Activated CD8-positive, alpha-beta memory T cell treated with anti-CD3 and anti-CD28 coated beads, Interleukin-2, amount 50 U/mL, for 1 hour (primary cell): ENCODE data around the gene SUGP1.

ENCODE experiments used
- DNase-seq: peaks from one replicate; pipeline ENCODE4 v3.0.0-alpha.2; 2020; ENCODE audit errors: extremely low read depth

SUGP1 gene

DNA sequence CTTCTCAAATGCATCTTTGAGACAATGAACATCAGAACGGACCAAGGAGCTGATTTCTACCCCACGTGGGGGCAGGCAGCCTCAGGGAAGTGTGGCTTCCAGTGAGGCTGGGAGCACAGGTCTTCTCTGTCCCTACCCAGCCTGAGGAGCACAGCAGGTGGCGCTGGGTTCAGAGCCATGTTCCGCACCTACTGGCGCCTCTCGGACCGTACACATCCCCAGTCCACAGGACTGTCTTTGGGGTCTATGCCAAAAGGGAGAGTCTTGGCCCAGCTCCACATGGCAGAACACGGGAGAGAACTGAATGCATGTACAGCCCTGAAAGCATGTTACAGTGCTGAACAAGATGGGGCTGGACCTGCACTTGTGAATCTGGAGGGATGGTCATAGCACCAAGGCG, 22.6 kb downstream of the SUGP1 start:
- no peak for DNase-seq

DNA sequence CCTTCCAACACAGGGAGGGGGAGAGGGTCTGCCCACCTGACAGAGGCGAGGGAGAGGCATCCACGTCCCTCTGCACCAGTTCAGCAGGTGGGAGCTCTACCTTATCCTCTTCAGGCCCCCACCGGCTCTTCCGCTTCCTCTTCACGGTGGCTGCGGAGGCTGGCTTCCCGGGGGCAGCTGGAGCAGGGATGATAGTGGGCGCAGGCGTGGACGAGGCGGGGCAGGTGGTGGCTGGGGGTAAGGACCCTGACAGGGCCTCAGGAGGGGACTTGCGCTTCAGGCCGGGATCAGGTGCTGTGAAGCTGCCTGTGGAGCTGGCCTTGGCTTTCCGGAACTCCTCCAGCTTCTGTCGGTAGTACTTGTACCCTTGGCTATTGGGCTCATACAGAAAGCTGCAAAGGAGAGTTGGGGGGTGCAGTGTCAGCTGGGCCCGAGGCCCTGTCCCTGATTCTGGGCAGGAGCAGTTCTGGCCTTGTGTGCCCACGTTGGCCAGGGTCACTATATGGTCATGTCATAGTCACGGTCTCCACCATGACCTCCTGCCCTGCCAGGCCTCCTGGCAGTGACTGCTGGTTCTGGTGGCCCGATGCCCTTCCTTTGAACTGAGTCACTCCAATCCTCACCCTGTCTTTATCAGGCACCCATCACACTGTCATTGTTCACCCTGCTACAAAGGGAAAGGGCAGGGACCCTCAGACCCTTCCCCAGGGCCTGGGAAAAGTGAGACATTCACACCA, 23.2 kb downstream of the SUGP1 start:
- no peak for DNase-seq

DNA sequence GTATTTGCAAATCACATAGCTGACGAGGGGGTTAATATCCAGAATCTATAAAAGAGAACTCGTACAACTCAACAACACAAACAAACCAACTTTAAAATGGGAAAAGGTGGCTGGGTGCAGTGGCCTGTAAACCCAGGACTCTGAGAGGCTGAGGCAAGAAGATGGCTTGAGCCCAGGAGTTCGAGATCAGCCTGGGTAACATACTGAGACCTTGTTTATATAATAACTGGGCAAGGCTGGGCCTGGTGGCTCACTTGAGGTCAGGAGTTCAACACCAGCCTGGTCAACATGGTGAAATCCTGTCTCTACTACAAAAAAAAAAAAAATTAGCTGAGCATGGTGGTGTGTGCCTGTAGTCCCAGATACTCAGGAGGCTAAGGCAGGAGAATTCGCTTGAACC, 25.4 kb downstream of the SUGP1 start:
- DNase-seq: no peak

DNA sequence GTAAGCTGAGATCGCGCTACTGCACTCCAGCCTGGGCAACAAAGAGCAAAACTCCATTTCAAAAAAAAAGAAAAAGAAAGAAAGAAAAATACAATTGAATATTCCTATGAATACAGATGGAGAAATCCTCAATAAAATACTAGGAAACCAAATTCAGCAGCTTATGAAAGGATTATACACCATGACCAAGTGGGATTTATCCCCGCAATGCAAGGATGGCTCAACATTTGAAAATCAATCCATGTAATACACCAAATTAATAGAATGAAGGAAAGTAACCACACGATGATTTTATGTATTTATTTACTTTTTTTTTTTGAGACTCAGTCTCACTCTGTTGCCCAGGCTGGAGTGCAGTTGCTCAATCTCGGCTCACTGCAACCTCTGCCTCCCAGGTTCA, 27.7 kb downstream of the SUGP1 start:
- DNase-seq: no peak

DNA sequence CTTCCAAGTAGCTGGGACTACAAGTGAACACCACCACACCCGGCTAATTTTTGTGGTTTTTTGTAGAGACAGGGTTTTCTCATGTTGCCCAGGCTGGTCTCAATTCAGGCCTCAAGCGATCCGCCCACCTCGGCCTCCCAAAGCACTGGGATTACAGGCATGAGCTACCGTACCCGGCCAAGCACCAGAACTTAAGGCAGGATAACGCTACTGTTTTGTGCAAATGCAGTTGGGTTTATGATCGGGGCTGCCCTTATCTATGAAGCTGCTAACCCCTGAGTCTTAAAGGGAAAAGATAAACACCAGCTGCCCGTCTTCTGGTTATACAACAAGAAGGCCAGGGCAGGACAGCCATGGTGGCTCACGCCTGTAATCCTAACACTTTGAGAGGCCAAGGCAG, 34.6 kb downstream of the SUGP1 start:
- no peak for DNase-seq

DNA sequence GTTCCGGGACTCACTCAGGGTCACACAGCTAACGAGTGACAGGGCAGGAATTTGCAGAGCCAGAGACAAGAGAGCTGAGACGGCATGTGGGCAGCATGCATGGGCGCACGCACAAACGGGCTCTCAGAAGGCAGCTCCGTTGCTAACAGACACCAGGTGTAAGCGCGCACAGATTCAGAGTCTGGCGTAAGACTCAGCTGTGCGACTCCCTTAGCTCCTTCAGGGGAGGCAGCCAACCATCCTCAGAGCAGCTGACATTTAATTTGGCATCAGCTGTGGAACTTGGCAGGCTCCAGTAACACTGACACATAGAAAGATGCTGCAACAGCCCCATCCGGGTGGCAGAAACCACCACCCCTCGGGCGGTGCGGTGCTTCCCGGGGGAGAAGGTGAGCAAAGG, 39.7 kb downstream of the SUGP1 start:
- DNase-seq: no peak

DNA sequence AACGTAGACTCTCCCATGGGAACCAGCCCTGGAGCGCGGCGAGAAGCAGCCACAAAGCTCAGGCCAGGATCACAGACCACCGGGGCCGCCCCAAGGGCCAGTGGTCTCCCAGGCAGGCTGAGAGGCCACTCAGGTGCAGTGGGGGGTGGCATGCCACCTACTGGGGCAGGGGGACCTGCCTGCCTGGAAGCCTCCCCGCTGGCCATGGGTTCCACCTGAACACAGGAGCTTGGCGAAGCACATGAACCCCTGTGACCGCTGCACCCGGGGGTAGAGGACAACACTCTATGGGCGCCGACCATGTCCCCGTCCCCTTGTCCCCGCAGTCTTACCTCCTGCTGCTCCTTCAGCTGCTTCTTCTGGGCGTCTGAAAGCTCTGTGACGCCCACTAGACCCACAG, 40.5 kb downstream of the SUGP1 start:
- no peak for DNase-seq

DNA sequence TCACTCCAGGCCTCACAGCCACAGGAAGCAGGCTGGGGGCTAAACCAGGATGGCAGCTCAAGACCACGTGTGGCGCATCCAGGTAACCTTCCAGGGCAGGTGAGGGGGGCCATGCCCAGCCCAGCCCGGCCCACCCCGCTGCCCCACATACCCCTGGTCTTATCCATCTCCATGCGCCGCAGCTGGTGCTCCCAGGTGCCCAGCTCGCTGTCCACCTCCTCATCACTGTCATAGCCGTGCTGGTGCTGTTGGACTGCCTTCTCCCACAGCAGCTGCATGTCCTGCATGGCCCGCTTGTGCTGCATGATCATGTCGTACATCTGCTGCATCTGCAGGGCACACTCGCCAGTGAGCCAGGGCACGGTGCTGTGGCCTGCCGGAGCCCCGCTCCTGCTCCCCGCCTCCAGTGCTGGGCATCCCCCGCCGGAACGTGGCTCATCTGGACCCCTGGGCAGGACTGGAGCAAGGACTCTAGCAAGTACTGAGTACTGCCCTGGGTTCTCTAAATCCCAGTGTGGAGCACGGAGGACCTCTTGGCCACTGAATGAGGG, 41.2 kb downstream of the SUGP1 start:
- DNase-seq: no peak

DNA sequence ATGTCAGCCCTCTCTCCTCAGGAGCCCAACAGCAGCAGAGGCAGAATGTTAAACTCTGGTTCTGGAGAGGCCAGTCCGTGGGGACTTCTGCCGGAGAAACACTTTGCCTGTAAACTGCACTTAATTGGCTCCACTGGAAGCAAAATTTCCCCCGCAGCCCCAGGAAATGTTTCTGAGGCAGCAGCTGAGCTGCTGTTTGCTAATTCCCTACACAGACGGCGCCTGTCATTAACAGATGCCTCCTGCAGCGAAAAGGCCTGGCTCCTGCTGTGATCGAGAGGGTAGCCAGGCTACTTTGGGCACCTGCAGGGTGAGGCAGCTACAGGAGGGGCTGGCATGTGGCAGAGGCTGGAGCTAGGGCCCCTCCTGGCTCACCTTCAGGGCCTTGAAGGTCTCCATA, 42.0 kb downstream of the SUGP1 start:
- DNase-seq: no peak

DNA sequence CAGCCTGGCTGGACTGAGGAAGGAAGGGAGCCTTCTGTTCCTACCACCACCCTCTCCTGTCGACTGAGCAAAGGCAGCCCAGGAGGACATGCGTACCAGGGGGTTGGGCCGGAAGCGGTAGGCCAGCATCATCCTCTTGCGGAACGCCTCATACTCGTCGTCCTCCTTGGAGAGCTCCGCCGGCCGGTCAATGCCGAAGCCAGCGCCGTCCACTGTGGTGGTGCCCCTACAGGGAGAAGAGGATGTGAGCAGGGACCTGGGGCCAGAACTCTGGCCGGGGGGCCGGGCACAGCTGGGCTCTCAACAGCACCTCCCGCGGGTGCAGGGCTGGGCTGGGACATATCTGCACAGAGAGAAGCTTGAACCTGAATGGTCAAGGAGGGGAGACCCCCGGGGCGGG, 43.5 kb downstream of the SUGP1 start:
- DNase-seq: no peak

DNA sequence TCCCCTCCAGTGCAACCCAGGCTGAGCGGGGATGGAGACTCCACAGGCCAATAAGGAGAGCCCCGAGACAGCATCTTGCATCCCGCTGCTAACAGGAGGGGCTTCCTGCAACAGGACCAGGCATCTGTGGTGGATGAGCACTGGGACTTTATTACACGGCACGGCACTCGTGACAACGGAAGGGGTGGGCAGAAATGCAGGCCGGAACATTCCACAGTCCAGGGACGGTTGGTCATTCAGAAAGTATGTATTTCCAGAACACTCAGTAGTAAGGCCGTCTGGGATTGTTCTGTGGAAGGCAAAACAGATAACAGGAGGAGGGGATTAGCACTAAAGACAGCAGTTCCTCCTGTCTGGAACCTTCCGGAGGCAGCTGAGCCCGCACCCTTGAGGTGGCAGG, 43.9 kb downstream of the SUGP1 start:
- DNase-seq: no peak

DNA sequence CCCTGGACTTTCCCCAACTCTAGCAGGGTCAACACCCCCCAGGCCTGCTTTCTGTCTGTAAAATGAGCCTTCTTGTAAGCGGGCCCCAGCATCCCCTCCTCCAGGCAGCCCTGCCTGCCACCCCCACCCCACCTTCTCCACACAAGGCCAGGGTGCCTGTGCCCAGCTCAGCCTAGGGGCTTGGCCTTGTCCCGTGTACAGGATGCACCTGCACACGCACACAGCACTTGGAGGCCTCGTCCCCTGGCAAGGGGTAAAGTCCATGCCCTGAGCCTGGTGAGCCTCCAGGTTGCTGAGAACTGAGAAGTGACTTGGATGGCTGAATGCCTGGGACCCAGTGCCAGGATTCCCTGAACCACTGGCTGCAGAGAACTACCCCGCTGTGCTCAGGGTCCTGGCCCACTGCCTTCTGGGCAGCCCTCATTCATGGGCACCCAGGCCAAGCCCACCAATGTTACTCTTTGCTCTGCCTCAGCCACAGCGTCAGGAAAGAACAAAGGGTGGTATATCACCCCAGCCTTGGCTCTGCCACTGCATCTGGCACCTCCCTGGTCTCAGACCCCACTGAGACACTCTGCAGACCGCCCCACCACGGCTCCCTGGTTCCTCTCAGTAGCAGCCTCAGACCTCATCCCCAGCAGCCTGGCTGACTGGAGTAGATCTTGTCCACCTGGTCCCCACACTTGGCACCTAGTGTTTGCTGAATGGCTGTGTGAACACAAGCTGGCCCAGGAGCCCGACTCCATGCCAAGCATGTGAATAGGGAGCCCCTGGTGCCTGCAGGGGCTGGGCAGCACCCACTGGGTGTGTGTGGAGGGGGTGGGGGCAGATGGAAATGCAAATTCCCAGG, 45.4 kb downstream of the SUGP1 start:
- no peak for DNase-seq

DNA sequence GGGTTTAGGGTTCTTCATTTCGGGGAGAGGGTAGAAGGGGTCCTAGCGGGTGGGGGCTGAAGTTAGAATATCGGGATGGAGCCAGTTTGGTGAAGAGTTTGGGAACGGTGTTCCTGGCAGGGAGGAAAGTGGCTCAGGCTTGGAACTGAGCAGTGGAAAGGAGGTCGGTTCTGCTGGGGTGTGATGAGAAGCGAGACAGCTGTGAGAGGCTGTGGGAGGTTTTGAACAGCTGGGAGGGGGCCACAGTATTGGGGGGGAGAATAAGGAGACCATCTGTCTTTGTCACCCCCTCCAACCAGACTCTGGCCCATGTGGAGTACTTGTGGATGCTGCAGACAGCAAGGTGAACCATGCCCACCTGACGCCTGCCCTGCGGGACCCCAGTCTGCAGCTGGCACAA, 46.2 kb downstream of the SUGP1 start:
- no peak for DNase-seq

DNA sequence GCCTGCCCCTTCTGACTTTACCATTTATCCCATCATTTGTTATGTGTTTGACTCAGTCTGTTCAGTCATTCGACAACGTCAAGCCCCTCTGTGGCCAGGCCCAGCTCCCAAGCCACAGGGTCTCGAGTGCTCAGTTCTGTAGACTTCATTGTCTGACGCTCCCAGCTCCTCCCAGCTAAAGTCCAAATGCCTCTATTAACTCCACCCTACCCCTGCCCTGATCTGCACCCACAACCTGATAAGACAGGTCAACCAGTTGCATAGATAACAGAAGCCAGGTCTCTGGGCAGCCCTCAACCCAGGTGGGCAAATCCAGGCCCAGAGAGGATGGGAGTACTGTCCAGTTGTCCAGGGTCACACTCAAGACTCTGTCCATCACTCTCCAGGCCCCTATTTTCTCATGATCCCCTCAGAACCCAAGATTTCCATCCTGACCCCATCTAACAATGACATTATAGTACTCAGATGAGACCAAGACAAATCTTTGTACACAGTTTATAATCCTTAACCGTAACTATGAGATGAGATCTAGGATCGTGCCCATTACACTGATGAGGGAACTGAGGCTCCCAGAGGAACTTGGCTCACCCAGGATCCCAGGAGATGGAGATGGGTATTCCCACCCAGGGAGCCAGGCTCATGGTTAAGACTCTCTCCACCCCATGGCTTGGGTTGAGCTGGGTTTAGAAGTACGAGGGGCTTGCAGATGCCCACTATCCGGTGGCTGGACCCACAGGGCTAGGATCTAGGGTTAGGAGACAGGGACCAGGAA, 48.3 kb downstream of the SUGP1 start:
- no peak for DNase-seq

DNA sequence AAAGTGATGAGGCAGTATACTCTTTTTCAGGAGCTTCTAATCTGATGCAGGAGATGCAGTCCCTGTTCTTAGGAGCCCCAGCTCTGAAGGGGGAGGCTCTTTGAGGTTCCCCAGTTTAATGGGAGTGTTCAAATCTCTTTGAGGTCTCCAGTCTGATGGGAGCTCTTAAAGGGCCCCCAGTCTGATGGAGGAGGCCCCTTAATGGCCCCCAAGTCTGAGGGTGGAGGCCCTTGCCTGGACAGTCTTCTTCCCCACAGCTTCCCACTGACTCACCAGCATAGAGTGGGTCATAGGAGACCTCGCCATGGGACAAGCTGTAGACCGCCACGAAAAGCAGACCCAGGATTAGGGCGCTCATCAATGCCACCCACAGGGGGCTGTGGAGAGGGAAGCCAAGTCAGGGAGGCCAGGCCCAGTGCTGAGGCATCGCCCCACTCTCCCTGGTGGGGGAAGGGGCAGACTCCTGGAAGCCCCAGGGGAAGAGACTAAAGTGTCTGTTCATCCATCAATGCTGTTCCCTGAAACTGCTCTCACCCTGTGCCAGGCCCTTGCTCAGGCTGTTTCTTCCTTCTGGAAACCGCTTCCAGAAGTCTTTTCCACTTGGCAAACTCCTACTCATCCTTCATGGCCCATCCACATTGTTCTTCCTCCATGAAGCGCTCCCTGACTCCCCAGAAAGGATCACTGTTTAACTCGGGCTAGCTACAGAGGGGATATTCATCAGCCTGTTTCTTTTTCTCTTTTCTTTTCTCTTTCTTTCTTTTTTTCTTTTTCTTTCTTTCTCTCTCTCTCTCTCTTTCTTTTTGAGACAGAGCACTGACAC, 49.3 kb downstream of the SUGP1 start:
- no peak for DNase-seq

DNA sequence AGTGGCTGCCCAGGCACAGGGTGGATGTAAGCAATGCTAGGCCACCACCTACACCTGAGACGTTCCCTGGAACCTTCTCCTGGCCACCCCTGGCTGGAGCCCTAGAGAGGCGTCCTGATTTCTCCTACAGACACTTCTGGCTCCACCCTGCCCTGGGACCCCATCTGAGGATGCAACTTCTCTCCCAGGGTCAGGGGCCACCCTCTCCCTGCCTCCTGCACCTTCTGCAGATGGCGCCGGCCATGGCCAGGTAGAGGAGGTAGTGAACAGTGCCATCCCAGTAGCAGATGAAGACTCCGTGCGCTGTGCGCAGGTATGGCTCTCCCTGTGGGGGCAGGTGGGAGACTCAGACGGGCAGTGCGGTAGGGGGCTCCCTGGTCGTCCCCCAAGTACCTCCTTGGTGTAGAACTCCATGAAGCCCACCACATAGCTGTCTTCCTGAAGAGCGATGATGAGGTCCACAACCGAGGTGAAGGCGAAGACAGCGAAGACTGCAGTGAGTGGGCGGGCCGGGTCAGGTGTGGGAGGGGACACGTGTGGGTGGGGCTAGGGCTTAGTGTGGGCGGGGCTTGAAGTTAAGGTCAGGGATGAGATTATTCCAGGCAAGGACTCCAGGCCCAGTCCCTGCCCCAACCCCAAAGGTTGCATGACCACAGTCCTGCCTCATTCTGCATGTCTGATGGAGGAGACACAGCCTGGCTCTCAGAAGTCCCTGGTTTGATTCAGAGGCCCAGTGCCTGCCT, 50.2 kb downstream of the SUGP1 start:
- no peak for DNase-seq

DNA sequence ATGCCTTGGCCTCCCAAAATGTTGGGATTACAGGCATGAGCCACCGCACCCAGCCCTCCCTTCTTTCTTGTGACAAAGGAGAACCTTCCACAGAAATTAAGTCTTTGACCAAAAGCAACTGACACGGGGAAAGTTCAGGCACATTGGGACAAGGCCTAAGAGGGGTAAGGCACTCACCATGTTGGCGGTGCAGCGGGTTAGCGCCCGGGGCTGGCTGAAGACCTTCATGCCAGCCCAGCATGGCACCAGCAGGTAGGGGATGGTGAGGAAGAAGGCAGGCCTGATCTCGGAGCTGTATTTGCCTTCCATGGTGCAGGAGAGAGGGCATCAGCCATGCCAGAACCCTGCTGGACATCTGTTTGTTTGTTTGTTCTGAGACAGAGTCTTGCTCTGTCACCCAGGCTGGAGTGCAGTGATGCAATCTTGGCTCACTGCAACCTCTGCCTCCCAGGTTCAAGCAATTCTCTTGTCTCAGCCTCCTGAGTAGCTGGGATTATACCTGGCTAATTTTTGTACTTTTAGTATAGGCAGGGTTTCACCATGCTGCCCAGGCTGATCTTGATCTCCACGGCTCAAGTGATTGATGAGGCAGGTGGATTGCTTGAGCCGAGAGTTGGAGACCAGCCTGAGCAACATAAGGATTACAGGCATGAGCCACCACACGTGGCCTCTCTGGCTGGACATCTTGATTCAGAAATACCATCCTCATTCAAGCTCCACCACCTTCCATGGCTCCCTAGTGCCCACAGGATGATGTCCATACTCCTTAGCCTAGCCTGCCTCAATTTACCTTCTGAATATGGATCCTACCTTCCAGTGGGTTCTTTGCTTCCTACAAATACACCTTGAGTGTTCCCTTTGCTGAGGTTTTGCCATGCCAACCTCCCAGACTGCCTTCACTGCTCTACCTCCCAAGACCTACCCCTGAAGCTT, 51.6 kb downstream of the SUGP1 start:
- DNase-seq: no peak

DNA sequence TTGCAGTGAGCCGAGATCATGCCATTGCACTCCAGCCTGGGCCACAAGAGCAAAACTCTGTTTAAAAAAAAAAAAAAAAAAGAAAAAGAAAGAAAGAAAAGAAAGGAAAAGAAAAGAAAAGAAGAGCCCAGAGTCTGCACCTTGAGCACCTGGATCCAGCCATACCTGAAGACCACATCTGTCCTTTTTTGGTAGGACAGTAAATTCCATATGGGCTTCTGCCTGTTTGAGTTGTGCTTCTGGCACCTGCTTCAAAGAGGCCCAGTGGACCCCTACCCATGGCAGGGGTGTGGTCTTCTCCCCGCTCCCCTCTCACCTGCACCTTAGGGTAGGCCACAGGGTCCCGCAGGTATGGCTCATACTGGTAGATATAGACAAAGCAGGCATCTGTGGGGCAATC, 53.0 kb downstream of the SUGP1 start:
- DNase-seq: no peak

DNA sequence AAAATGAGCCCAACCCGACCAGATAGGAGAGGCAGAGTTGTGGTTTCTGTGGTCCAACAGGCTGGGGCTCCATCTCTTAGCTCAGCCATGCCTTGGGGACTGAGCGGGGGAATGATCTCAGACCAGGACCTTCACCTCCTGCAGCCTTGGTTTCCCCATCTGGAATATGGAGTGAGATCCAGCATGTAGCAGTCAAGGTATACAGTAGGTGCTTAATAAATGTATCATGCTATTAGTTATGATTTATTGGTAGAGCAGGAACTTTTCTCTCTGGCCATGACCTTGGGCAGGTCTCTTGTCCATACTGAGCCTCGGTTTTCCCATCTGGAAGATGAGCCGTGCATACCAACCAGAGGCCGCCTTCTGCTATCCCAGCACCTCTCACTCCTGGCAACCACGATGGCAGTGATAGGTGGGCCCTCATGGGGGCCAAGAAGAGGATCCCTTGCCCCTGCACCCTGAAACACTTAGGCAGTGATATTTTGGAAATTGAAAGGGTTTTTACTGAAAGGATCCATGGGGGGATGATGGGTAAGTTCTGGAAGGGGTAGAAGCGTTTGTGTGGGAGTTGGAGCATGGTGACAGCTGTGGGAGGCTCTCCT, 56.3 kb downstream of the SUGP1 start:
- DNase-seq: no peak
